Measurements from ENCODE around the gene DCC. TPM values are rescaled to one million over a fixed set of nuclear protein-coding genes. Genes with fewer than 3 reads are reported as not detected.

The DCC gene
- total and polyA plus RNA-seq, 2 donors (not counting 1 experiment from before 2014, with no cell fraction given) = not detected

DNA sequence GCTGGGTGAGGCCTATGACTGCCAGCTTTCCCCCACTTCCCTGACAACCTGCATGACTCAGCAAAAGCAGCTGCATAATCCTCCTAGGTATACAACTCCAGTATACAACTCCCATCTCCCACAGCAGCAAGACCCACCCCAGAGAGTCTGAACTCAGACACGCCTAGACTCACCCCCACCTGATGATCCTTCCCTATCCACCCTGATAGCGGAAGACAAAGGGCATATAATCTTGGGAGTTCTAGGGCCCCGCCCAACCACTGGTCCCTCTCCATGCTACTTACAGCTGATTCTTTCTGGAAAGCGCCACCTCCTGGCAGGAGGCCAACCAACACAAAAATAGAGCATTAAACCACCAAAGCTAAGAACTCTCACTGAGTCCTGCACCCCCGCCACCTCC lies 296.5 kb downstream of the DCC start:
- H3K27ac Mint-ChIP-seq = no peak overlapping the region

DNA sequence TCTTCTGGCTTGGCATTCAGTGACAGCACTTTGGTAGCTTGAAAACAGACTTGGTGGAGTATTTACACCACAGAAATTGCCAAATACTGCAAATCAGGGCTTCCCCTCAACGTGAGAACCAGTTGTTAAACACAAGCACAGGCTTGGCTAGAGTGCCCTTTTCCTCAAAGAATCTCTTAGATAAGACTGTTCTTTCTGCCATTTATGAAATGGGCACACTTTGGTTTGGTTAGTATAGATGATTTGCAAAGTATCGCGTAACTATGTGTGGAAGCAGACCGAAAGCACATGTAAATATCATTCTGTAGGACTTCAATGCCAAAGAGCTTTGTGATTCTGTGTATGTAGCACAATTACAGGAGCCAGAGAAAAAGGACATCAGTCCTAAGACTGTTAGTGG lies 308.2 kb downstream of the DCC start:
- Mint-ChIP-seq H3K4me1 (no peaks in the 10 kb centered on the region), H3K9me3 (ENCODE audit: insufficient read depth) (peaks cover 5% of the 10 kb centered on the region), H3K27me3 (no peaks in the 10 kb centered on the region), H3K27ac (no peak overlapping the region), H3K4me3 (no peak overlapping the region)
- Histone ChIP-seq H3K4me3 (ENCODE audit: control extremely low read depth in 1 of 5, extremely low read depth in 1 of 5, insufficient read depth in 1 of 5, low read depth in 2 of 5, low read length in 4 of 5) (no peak overlapping the region), H3K4me2 (replicated peaks; ENCODE audit: low read depth, low read length, poor library complexity, severe bottlenecking) (no peak overlapping the region), H3K9me3 (ENCODE audit: control extremely low read depth in 1 of 3, control insufficient read depth in 2 of 3, insufficient read depth in 1 of 3, low read length in 2 of 3) (no peaks in the 10 kb centered on the region), H3K9ac (ENCODE audit: low read length) (no peak overlapping the region), H3K4me1 (ENCODE audit: control insufficient read depth in 2 of 2, insufficient read depth in 2 of 2, low read length in 2 of 2) (no peaks in the 10 kb centered on the region), H4K20me1 (ENCODE audit: control insufficient read depth, insufficient read depth, low read length, poor library complexity, severe bottlenecking) (no peaks in the 10 kb centered on the region), H3K36me3 (replicated peaks in 1 of 2; ENCODE audit: control extremely low read depth in 1 of 2, control insufficient read depth in 1 of 2, extremely low read depth in 1 of 2, insufficient read depth in 2 of 2, low read length in 1 of 2) (no peaks in the 10 kb centered on the region), H3K79me2 (ENCODE audit: control insufficient read depth, insufficient read depth, low read length) (no peaks in the 10 kb centered on the region), H2AFZ (ENCODE audit: insufficient read depth, low read depth, low read length, poor library complexity, severe bottlenecking) (no peak overlapping the region), H3K27me3 (replicated peaks in 1 of 4; ENCODE audit: control extremely low read depth in 1 of 4, control insufficient read depth in 3 of 4, insufficient read depth in 4 of 4, low read length in 3 of 4) (no peaks in the 10 kb centered on the region), H3K27ac (ENCODE audit: low read length in 2 of 2) (no peak overlapping the region)
- DNase-seq = no peak
- no peak for ATAC-seq (ENCODE audit: low read depth)
- WGBS (ENCODE audit: insufficient coverage) = 100% methylated on average over 3 of the region's 4 CpGs
- POLR2A ChIA-PET = no interaction called here
- TF ChIP-seq, protein P1, sequence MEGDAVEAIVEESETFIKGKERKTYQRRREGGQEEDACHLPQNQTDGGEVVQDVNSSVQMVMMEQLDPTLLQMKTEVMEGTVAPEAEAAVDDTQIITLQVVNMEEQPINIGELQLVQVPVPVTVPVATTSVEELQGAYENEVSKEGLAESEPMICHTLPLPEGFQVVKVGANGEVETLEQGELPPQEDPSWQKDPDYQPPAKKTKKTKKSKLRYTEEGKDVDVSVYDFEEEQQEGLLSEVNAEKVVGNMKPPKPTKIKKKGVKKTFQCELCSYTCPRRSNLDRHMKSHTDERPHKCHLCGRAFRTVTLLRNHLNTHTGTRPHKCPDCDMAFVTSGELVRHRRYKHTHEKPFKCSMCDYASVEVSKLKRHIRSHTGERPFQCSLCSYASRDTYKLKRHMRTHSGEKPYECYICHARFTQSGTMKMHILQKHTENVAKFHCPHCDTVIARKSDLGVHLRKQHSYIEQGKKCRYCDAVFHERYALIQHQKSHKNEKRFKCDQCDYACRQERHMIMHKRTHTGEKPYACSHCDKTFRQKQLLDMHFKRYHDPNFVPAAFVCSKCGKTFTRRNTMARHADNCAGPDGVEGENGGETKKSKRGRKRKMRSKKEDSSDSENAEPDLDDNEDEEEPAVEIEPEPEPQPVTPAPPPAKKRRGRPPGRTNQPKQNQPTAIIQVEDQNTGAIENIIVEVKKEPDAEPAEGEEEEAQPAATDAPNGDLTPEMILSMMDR (IDR thresholded peaks at IDR 0.05) = no peak
- no peak for TF ChIP-seq EZH2 (IDR thresholded peaks at IDR 0.05; ENCODE audit: borderline replicate concordance, insufficient read depth, low read depth, low read length, poor library complexity, severe bottlenecking)
- CTCF ChIA-PET = no interaction called here
- intact Hi-C loops (cut with micrococcal nuclease) = no loop called here

More for the DNA sequence above, 296.5 kb downstream of the DCC start:
- H3K4me1 ChIP-seq (ENCODE audit: control insufficient read depth in 2 of 2, insufficient read depth in 2 of 2, low read length in 2 of 2) = no peaks in the 10 kb centered on the region
- intact Hi-C loops (cut with micrococcal nuclease) = no loop called here
- Mint-ChIP-seq H3K27me3 (no peaks in the 10 kb centered on the region), H3K4me1 (no peaks in the 10 kb centered on the region), H3K4me3 (no peak overlapping the region), H3K9me3 (ENCODE audit: insufficient read depth) (no peaks in the 10 kb centered on the region)
- WGBS (ENCODE audit: insufficient coverage) = 94% methylated on average over 4 of the region's 5 CpGs
- H4K20me1 ChIP-seq (ENCODE audit: control insufficient read depth, insufficient read depth, low read length, poor library complexity, severe bottlenecking) = no peaks in the 10 kb centered on the region
- no peaks in the 10 kb centered on the region for H3K27me3 ChIP-seq (replicated peaks in 1 of 4; ENCODE audit: control extremely low read depth in 1 of 4, control insufficient read depth in 3 of 4, insufficient read depth in 4 of 4, low read length in 3 of 4)
- DNase-seq (no peak), ATAC-seq (ENCODE audit: low read depth) (no peak)
- no peaks in the 10 kb centered on the region for H3K79me2 ChIP-seq (ENCODE audit: control insufficient read depth, insufficient read depth, low read length)
- no peak overlapping the region for H3K4me3 ChIP-seq (ENCODE audit: control extremely low read depth in 1 of 5, extremely low read depth in 1 of 5, insufficient read depth in 1 of 5, low read depth in 2 of 5, low read length in 4 of 5)
- TF ChIP-seq EZH2 (IDR thresholded peaks at IDR 0.05; ENCODE audit: borderline replicate concordance, insufficient read depth, low read depth, low read length, poor library complexity, severe bottlenecking) = no peak
- no peak overlapping the region for H3K4me2 ChIP-seq (replicated peaks; ENCODE audit: low read depth, low read length, poor library complexity, severe bottlenecking)
- POLR2A ChIA-PET = no interaction called here
- CTCF ChIA-PET = no interaction called here
- H3K27ac ChIP-seq (ENCODE audit: low read length in 2 of 2) = no peak overlapping the region
- no peaks in the 10 kb centered on the region for H3K36me3 ChIP-seq (replicated peaks in 1 of 2; ENCODE audit: control extremely low read depth in 1 of 2, control insufficient read depth in 1 of 2, extremely low read depth in 1 of 2, insufficient read depth in 2 of 2, low read length in 1 of 2)
- H2AFZ ChIP-seq (ENCODE audit: insufficient read depth, low read depth, low read length, poor library complexity, severe bottlenecking) = no peak overlapping the region
- no peak overlapping the region for H3K9ac ChIP-seq (ENCODE audit: low read length)
- H3K9me3 ChIP-seq (ENCODE audit: control extremely low read depth in 1 of 3, control insufficient read depth in 2 of 3, insufficient read depth in 1 of 3, low read length in 2 of 3) = peaks cover 0 to 10% (median 0%) of the 10 kb centered on the region in 3 donors

Data from B cell (primary cell).